AG04450 (cell line): ENCODE measurements around the gene HK3. TPM values are rescaled to one million over a fixed set of nuclear protein-coding genes. Genes with fewer than 3 reads are reported as not detected.

ENCODE experiments used
- CTCF ChIA-PET: fragments of 300-600, 350-600 bp; formaldehyde crosslinking; extraction: SDS; loops from one replicate; lab custom pipeline; 2022; ENCODE audit warnings: antibody characterized with exemption, inconsistent platforms; lab: Charles Lee
- POLR2A ChIA-PET: fragments of 350-600 bp; formaldehyde crosslinking; extraction: SDS; loops from one replicate; lab custom pipeline; 2021; ENCODE audit warnings: antibody characterized with exemption, inconsistent platforms; lab: Yijun Ruan, JAX
- DNase-seq: peaks from one replicate; pipeline ENCODE4 v3.0.0-alpha.2; 2011; ENCODE audit warnings: low read depth, low spot score
- H3K27ac ChIP-seq: one replicate; pipeline ENCODE4 v1.5.1; 2012; ENCODE audit warnings: low read depth, low read length, control low read depth
- H3K27me3 ChIP-seq: one replicate; pipeline ENCODE4 v1.6.0; 2012; ENCODE audit warnings: low read length; ENCODE audit not compliant: control insufficient read depth, insufficient read depth
- H3K4me3 ChIP-seq: 2 replicates; pipeline ENCODE4 v1.5.1; 2011; ENCODE audit warnings: mild to moderate bottlenecking, low read depth, low read length, control low read depth
- H3K9me3 ChIP-seq: 2 replicates; pipeline ENCODE4 v1.5.1; 2012; ENCODE audit warnings: low read length; ENCODE audit not compliant: control insufficient read depth, insufficient read depth
- polyA plus RNA-seq: library from polyadenylated mRNA; depleted of rRNA; stranded (reverse); fragments of >200 nt; gene quantifications from 2 replicates; pipeline ENCODE4 v1.2.3, GENCODE V29; 2011
- TF ChIP-seq, protein P1 (sequence below): IDR thresholded peaks from 2 replicates; pipeline ENCODE4 v1.5.1; 2011; ENCODE audit warnings: low read depth, low read length, control low read depth, inconsistent platforms

Gene HK3
- polyA plus RNA-seq, 1 experiment: not detected

DNA sequence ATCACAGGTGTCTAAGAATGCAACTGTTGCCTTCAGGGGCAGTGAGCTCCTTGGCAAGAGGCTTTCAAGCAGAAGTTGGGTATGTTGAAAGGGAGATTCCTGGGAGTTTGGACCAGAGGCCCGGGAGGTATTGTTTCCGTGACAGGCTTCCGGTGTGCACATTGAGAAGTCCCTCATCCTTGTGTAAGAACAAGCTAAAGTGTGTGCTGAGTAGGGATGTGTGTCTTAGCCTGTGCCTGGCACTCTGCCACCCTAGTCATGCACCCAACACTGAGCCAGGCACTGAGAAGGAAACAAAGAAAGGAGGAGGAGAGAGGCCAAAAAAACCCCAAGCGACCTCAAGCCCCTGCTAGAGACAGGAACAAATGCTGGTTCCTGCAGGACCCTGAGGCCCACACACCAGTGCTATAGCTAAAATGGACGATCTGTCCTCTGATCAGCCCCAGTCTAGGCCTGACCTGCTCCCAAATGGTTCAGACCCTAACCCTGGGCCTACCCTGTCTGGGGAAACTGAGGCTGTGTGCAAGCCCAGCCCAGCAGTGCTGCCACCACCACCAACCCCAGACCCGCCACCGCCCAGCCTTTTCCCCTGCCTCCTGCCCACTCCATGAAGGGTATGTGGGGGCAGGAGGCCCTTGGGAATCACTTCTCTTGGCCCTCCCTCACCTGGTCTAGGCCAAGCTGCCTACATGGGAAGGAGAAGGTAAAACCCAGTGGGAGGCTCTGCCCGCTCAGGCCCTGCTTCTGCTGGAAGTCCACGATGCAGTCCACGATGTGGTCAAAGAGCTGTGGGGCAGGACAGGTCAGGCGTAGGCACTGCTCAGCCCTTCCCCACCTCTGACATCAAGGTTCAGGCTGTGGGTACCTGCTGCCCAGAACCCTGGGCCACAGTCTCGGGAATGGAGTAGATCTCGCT is 12.6 kb downstream of the HK3 start:
- H3K27me3 ChIP-seq: peaks cover 36% of the 10 kb centered on the region
- no peak overlapping the region for H3K27ac ChIP-seq
- DNase-seq: no peak
- no peaks in the 10 kb centered on the region for H3K9me3 ChIP-seq
- POLR2A ChIA-PET: no interaction called here
- H3K4me3 ChIP-seq: no peak overlapping the region
- TF ChIP-seq, protein P1, sequence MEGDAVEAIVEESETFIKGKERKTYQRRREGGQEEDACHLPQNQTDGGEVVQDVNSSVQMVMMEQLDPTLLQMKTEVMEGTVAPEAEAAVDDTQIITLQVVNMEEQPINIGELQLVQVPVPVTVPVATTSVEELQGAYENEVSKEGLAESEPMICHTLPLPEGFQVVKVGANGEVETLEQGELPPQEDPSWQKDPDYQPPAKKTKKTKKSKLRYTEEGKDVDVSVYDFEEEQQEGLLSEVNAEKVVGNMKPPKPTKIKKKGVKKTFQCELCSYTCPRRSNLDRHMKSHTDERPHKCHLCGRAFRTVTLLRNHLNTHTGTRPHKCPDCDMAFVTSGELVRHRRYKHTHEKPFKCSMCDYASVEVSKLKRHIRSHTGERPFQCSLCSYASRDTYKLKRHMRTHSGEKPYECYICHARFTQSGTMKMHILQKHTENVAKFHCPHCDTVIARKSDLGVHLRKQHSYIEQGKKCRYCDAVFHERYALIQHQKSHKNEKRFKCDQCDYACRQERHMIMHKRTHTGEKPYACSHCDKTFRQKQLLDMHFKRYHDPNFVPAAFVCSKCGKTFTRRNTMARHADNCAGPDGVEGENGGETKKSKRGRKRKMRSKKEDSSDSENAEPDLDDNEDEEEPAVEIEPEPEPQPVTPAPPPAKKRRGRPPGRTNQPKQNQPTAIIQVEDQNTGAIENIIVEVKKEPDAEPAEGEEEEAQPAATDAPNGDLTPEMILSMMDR: no peak
- CTCF ChIA-PET: no interaction called here

DNA sequence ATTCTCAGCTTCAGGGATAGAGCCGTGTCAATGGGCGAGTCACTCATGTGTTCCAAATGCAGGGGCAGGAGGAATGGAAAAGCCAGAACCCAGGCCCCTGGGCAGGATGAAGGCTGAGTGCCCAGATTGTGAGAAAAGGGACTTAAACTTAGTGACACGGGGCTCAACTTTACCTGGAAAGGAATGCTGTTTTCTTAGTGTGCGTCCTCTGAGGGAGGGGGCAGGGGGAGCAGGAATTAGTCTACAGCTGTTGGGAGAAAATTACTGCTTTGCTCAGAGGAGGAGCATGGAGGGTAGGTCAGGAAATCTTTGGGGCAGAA is 14.6 kb downstream of the HK3 start:
- ChIA-PET POLR2A (interaction anchor here (0.5 kb wide), 1 partner anchor 456 kb away, joined by 3 read pairs; no protein-coding TSS in a partner anchor), CTCF (no interaction called here)
- no peak for DNase-seq
- TF ChIP-seq, protein P1: no peak
- H3K9me3 ChIP-seq: no peaks in the 10 kb centered on the region; the same call in 1 of the 2 replicates
- H3K27ac ChIP-seq: no peak overlapping the region
- H3K4me3 ChIP-seq: no peak overlapping the region
- H3K27me3 ChIP-seq: peaks cover 38% of the 10 kb centered on the region

DNA sequence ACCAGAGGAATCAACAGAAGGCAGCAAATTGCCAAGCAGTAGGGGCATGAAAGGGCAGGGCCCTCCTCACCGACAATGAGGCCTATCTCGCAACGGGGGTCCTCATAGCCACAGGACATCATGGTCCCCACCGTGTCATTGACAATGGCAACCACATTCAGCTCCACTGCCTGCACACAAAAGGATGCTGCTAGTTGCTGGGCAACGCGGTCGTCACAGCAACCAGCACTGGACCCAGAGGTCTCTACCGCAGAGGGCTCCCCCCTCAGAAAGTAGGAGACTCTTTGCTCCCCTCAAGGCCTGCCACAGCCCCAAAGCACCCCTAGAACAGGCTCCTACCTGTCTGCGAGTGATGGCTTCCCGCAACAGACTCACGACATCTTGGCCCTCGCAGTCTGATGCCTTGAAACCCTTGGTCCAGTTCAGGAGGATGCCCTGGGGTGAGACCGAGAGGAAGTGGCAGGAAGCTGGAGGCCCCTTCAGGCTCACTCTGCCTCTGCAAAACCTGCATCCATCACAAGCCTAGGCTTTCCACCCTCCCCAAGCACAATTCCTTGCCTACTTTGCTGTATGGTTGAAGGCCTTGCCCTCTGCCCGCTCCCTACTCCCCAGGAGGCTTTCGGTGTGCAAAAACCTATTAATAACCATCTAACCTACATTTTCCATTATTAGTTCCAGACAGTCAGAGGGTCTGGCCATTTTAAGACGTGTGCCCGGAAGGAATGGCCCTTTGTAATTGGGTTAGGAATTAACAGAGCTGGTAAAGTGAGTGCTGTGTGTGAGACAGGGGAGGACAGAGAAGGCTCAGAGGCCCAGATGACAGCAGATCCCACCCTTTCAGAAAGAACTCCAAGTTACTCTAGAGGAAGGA is 15.2 kb downstream of the HK3 start:
- Histone ChIP-seq H3K9me3 (no peaks in the 10 kb centered on the region; the same call in 1 of the 2 replicates), H3K27me3 (peaks cover 41% of the 10 kb centered on the region), H3K27ac (no peak overlapping the region), H3K4me3 (no peak overlapping the region)
- TF ChIP-seq, protein P1: no peak
- no peak for DNase-seq
- POLR2A ChIA-PET: no interaction called here
- CTCF ChIA-PET: interaction anchor here (1.9 kb wide), 1 partner anchor 223 kb away, joined by 6 read pairs; no protein-coding TSS in a partner anchor

DNA sequence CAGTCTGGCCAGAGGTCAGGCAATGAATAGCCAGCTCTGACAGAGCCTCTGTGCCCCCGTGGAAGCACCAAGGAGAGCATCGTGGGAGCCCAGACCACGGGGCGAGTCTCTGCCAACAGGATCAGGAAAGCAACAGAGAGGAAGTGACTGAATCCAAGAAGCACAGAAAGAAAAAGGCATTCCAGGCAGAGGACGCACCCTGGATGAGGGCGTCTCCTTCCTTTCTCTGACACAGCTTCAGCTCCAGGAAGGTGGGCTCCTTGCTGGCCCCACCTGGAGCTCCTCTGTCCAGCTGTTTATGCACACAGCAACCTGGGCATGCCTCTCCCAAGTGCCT is 16.6 kb downstream of the HK3 start:
- POLR2A ChIA-PET: no interaction called here
- CTCF ChIA-PET: interaction anchor here (0.5 to 1.9 kb wide), 2 partner anchors 173 to 222 kb away, joined by 4 to 6 read pairs; no protein-coding TSS in a partner anchor
- H3K4me3 ChIP-seq: no peak overlapping the region
- no peak for DNase-seq
- no peak overlapping the region for H3K27ac ChIP-seq
- peaks cover 48% of the 10 kb centered on the region for H3K27me3 ChIP-seq
- no peaks in the 10 kb centered on the region; the same call in 1 of the 2 replicates for H3K9me3 ChIP-seq
- TF ChIP-seq, protein P1: no peak
